GM12878 (cell line): ENCODE data around the gene CTSH. TPM values are rescaled to one million over a fixed set of nuclear protein-coding genes. Genes with fewer than 3 reads are reported as not detected.

ENCODE experiments used
- BCL3 ChIP-seq: IDR thresholded peaks from 2 replicates; pipeline ENCODE4 v1.6.1; 2011; ENCODE audit warnings: borderline replicate concordance, low read depth, mild to moderate bottlenecking, moderate library complexity, low read length; ENCODE audit not compliant: insufficient read depth, poor library complexity, severe bottlenecking
- BCLAF1 ChIP-seq: fragments of 450-650 bp; IDR thresholded peaks from 2 replicates; pipeline ENCODE4 v1.6.1; 2017; ENCODE audit warnings: antibody characterized with exemption, mild to moderate bottlenecking, moderate library complexity
- HSF1 ChIP-seq: fragments of 150-350 bp; IDR thresholded peaks from 2 replicates; pipeline ENCODE4 v1.6.1; 2014; ENCODE audit warnings: mild to moderate bottlenecking, low read depth, low read length
- IKZF2 ChIP-seq, 2 experiments: fragments of 450-650 bp; IDR thresholded peaks; 2 replicates each; pipeline ENCODE4 v1.6.1; 2017; ENCODE audit warnings: mild to moderate bottlenecking in 2 of 2, moderate library complexity in 2 of 2
- IRF3 ChIP-seq: fragments of 450-650 bp; IDR thresholded peaks from 2 replicates; pipeline ENCODE4 v1.6.1; 2014; ENCODE audit warnings: mild to moderate bottlenecking
- RELB ChIP-seq: fragments of 450-650 bp; IDR thresholded peaks from 2 replicates; pipeline ENCODE4 v1.6.1; 2017; ENCODE audit warnings: low read depth, mild to moderate bottlenecking, moderate library complexity
- STAT3 ChIP-seq: IDR thresholded peaks from 2 replicates; pipeline ENCODE4 v1.6.1; 2011; ENCODE audit warnings: low read depth, low read length, improper control_type of control experiment
- polyA plus RNA-seq, 11 experiments: library from polyadenylated mRNA; depleted of rRNA in 4 of 11; unstranded in 6 of 11; stranded (reverse) in 5 of 11; fragments of >200 nt; fragmentation: Nextera tagmentation in 4 of 11; fragmentation: Illumina TruSeq in 1 of 11; extraction: Ambion mirVana in 4 of 11; extraction: Trizol in 1 of 11; gene quantifications; 1 replicate in 1 of 11; 2 replicates in 10 of 11; pipeline versions ENCODE4 v1.2.1 to v1.2.3, GENCODE V29; 2011 to 2016; ENCODE audit warnings: inconsistent platforms in 2 of 11, missing spikeins in 2 of 11, low read depth in 1 of 11
- total RNA-seq, 4 experiments: library from RNA; depleted of rRNA in 3 of 4; stranded (reverse); fragments of >200 nt in 3 of 4; fragmentation: Illumina TruSeq in 1 of 4; extraction: Trizol in 1 of 4; gene quantifications; 2 replicates each; pipeline versions ENCODE4 v1.2.1 to v1.2.3, GENCODE V29; 2013 to 2021

Gene CTSH
- total and polyA plus RNA-seq, 10 of the 15 experiments (the other 5 are each of a cell fraction or from before 2014, with no cell fraction given), result 30.2 to 1,212 (median 519) TPM

GRCh38 chr15:78960308-78960707 lies 15.5 kb upstream of the CTSH start (continued):
- TF ChIP-seq BCLAF1 (no peak), IRF3 (no peak), BCL3 (no peak), IKZF2 (IDR thresholded peaks at IDR 0.05) (no peak), HSF1 (no peak), RELB (no peak), STAT3 (no peak)
